Spleen (tissue), 11 donors: Measurements from ENCODE around the gene CMTM8. TPM values are rescaled to one million over a fixed set of nuclear protein-coding genes. Genes with fewer than 3 reads are reported as not detected.

ENCODE experiments used
- DNase-seq: peaks from one replicate; pipeline ENCODE4 v3.0.0-alpha.2; 2020
- H3K27ac ChIP-seq, 8 donors: fragments of 200-600 bp; sonication (generic) in 7 of 8; 1 replicate in 4 of 8; 2 replicates in 4 of 8; pipeline versions ENCODE4 v1.5.0 to v1.8.0; 2016 to 2021; ENCODE audit warnings: inconsistent platforms in 4 of 8, mild to moderate bottlenecking in 4 of 8, moderate library complexity in 1 of 8
- H3K27me3 ChIP-seq, 7 donors: fragments of 200-600 bp; sonication (generic) in 6 of 7; replicated peaks in 1 of 7; 1 replicate in 4 of 7; 2 replicates in 3 of 7; pipeline versions ENCODE4 v1.5.0 to v1.8.0; 2016 to 2021; ENCODE audit warnings: inconsistent platforms in 3 of 7, mild to moderate bottlenecking in 1 of 7
- H3K36me3 ChIP-seq, 6 donors: fragments of 200-600 bp; sonication (generic) in 5 of 6; 1 replicate in 4 of 6; 2 replicates in 2 of 6; pipeline versions ENCODE4 v1.5.0 to v1.8.0; 2016 to 2021; ENCODE audit warnings: inconsistent platforms in 2 of 6
- H3K4me1 ChIP-seq, 6 donors: fragments of 200-600 bp; sonication (generic) in 5 of 6; 1 replicate in 3 of 6; 2 replicates in 3 of 6; pipeline versions ENCODE4 v1.5.0 to v1.8.0; 2016 to 2021; ENCODE audit warnings: inconsistent platforms in 3 of 6
- H3K4me3 ChIP-seq, 8 donors: fragments of 200-600 bp; sonication (generic) in 7 of 8; 1 replicate in 4 of 8; 2 replicates in 4 of 8; pipeline versions ENCODE4 v1.5.0 to v1.8.0; 2016 to 2021; ENCODE audit warnings: inconsistent platforms in 4 of 8, mild to moderate bottlenecking in 4 of 8, moderate library complexity in 2 of 8
- H3K9me3 ChIP-seq, 8 donors: fragments of 200-600 bp; sonication (generic) in 7 of 8; 1 replicate in 4 of 8; 2 replicates in 4 of 8; pipeline versions ENCODE4 v1.5.0 to v1.8.0; 2016 to 2021; ENCODE audit warnings: inconsistent platforms in 4 of 8
- CTCF ChIP-seq, 11 experiments: fragments of 200-600 bp in 7 of 11; fragments of 450-650 bp in 4 of 11; sonication (generic) in 4 of 11; IDR thresholded peaks in 8 of 11; conservative IDR thresholded peaks in 3 of 11; 1 replicate in 7 of 11; 2 replicates in 4 of 11; pipeline versions ENCODE4 v1.4.0 to v1.8.0; 2016 to 2021; ENCODE audit warnings: antibody characterized with exemption in 11 of 11, inconsistent platforms in 4 of 11, mild to moderate bottlenecking in 1 of 11
- POLR2A ChIP-seq, 3 donors: fragments of 450-650 bp; IDR thresholded peaks; one replicate each; pipeline ENCODE4 v1.5.1; 2017; ENCODE audit warnings: antibody characterized with exemption in 3 of 3, mild to moderate bottlenecking in 1 of 3
- POLR2AphosphoS5 ChIP-seq, 3 donors: sonication (generic); formaldehyde crosslinking; IDR thresholded peaks; one replicate each; pipeline ENCODE4 v1.5.1; 2017; ENCODE audit warnings: antibody characterized with exemption in 3 of 3
- WGBS, 5 donors: extraction: QIAGEN DNeasy Blood & Tissue Kit in 3 of 5; methylation state at CpG; one replicate each; pipeline versions ENCODE4 v1.1.5 to v1.1.7; 2013 to 2018; 5-methylcytosine and 5-hydroxymethylcytosine counted together
- intact Hi-C: fragments of 100-400 bp; cut with DNase I; formaldehyde crosslinking; loops from one replicate; pipeline ENCODE4 v1.15.0; 2023; ENCODE audit warnings: low total_unique reads
- polyA plus RNA-seq, 3 donors: library from polyadenylated mRNA; stranded (reverse); fragments of 200-250 nt; gene quantifications; one replicate each; pipeline ENCODE4 v1.2.1, GENCODE V29; 2013
- total RNA-seq, 7 donors: library from RNA; depleted of rRNA in 3 of 7; stranded (reverse); fragments of >200 nt in 3 of 7; fragmentation: NEBNext Ultra II Directional in 4 of 7; extraction: Animal tissue kit (Norgen Biotek cat#: 25700) in 4 of 7; gene quantifications; one replicate each; pipeline versions ENCODE4 v1.1.0 to v1.2.1, GENCODE V29; 2016 to 2021
- donor health status: healthy with polysubstance abuse.
- donor health status: DM: no; HTN: no; CAD: no; lungs with moderate emphysema.
- donor health status: DM: no; HTN: no; CAD: no.
- donor health status: Bipolar disorder and iron deficiency.
- donor health status: healthy.
- donor health status: DM: no; HTN: no; CAD: no.
- donor health status: DM: yes; HTN: yes; CAD: no.

Gene CMTM8
- total and polyA plus RNA-seq, 10 donors = 0.61 to 3.5 (median 1.6) TPM

GRCh38 chr3:32412887-32413286 is 174.4 kb downstream of the CMTM8 start:
- WGBS, 5 donors = 95 to 100% (median 97%) methylated on average over 3 of the region's 3 CpGs
- Histone ChIP-seq H3K27ac (no peak overlapping the region), H3K9me3 (no peaks in the 10 kb centered on the region), H3K4me3 (no peak overlapping the region), H3K36me3 (peaks cover 0 to 9% (median 0%) of the 10 kb centered on the region in 6 donors), H3K4me1 (peaks cover 13 to 93% (median 59%) of the 10 kb centered on the region in 6 donors), H3K27me3 (no peaks in the 10 kb centered on the region)
- intact Hi-C loops = no loop called here
- DNase-seq = no peak
- no peak for TF ChIP-seq POLR2A (IDR thresholded peaks at IDR 0.05)
- TF ChIP-seq CTCF (IDR thresholded peaks at IDR 0.05 in 8 of 11, conservative IDR thresholded peaks at IDR 0.05 in 3 of 11) = no peak
- no peak for TF ChIP-seq POLR2AphosphoS5 (IDR thresholded peaks at IDR 0.05)

- WGBS, 5 donors = 66 to 87% (median 83%) methylated on average over 10 of the region's 10 CpGs
- Histone ChIP-seq H3K27ac (peak overlapping the region in 7 of 8 donors; percentile 79 to 89 (median 83)), H3K27me3 (no peaks in the 10 kb centered on the region), H3K4me1 (peaks cover 13 to 93% (median 58%) of the 10 kb centered on the region in 6 donors), H3K9me3 (no peaks in the 10 kb centered on the region), H3K36me3 (peaks cover 0 to 9% (median 0%) of the 10 kb centered on the region in 6 donors), H3K4me3 (peak overlapping the region in 1 of 8 donors; percentile 1)
- intact Hi-C loops = no loop called here
- peak; percentile 63 for DNase-seq
- no peak for TF ChIP-seq CTCF (IDR thresholded peaks at IDR 0.05 in 8 of 11, conservative IDR thresholded peaks at IDR 0.05 in 3 of 11)
- no peak for TF ChIP-seq POLR2A (IDR thresholded peaks at IDR 0.05)
- TF ChIP-seq POLR2AphosphoS5 (IDR thresholded peaks at IDR 0.05) = no peak
Measured at GRCh38 chr3:32413845-32414521, 175.5 kb downstream of the CMTM8 start.

- H3K4me1 ChIP-seq = peaks cover 17 to 93% (median 59%) of the 10 kb centered on the region in 6 donors
- no peak for DNase-seq
- H3K27me3 ChIP-seq = no peaks in the 10 kb centered on the region
- peak overlapping the region; percentile 68 to 89 (median 83) for H3K27ac ChIP-seq
- 41 to 47% (median 46%) methylated on average over 6 of the region's 6 CpGs for WGBS, 5 donors
- peak overlapping the region in 1 of 8 donors; percentile 1 for H3K4me3 ChIP-seq
- H3K9me3 ChIP-seq = no peaks in the 10 kb centered on the region
- H3K36me3 ChIP-seq = peaks cover 0 to 9% (median 0%) of the 10 kb centered on the region in 6 donors
- TF ChIP-seq POLR2A (IDR thresholded peaks at IDR 0.05) = no peak
- peak in 1 of 3 donors; percentile 84 for TF ChIP-seq POLR2AphosphoS5 (IDR thresholded peaks at IDR 0.05)
- TF ChIP-seq CTCF (IDR thresholded peaks at IDR 0.05 in 8 of 11, conservative IDR thresholded peaks at IDR 0.05 in 3 of 11) = peak in 1 of 11 experiments; percentile 5
- intact Hi-C loops = no loop called here
Measured at GRCh38 chr3:32414522-32415202, 176.2 kb downstream of the CMTM8 start.

GRCh38 chr3:32419742-32420125 is 181.3 kb downstream of the CMTM8 start:
- intact Hi-C loops = loop anchor here (5.0 kb wide), 1 partner anchor 48 kb away; no protein-coding TSS in a partner anchor
- H3K4me3 ChIP-seq = peak overlapping the region in 1 of 8 donors; percentile 30
- DNase-seq = no peak
- WGBS, 5 donors = 31 to 63% (median 47%) methylated on average over 2 of the region's 2 CpGs
- H3K27ac ChIP-seq = peak overlapping the region; percentile 65 to 87 (median 84)
- no peaks in the 10 kb centered on the region for H3K9me3 ChIP-seq
- peaks cover 58 to 100% (median 79%) of the 10 kb centered on the region in 6 donors for H3K4me1 ChIP-seq
- H3K27me3 ChIP-seq = no peaks in the 10 kb centered on the region
- TF ChIP-seq CTCF (IDR thresholded peaks at IDR 0.05 in 8 of 11, conservative IDR thresholded peaks at IDR 0.05 in 3 of 11) (no peak), POLR2A (IDR thresholded peaks at IDR 0.05) (no peak), POLR2AphosphoS5 (IDR thresholded peaks at IDR 0.05) (no peak)
- H3K36me3 ChIP-seq = no peaks in the 10 kb centered on the region
